ENCODE data around the gene KRT82.
A peak's percentile ranks its signal among the peaks of the same experiment; 100 is the strongest.

The KRT82 gene

DNA sequence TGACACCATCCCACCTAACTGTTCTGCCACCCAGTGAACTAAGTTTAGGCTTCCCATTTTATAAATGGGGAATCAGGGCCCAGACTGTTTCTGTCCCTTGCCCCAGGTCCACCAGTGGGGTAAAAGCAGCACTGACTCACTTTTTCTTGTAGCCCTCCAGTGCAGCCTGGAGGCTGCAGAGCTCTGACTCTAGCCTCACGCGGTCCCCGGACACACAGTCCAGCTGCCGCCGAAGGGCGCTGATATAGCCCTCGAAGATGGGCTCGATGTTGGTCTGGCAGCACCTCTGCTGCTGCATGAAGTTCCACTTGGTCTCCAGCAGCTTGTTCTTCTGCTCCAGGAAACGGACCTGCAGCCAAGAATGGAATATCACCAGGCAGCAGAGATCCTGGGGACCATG lies 2.6 kb downstream of the KRT82 start:
- Mint-ChIP-seq H3K9me3 (ENCODE audit: low read depth) (no peaks in the 10 kb centered on the region), H3K27me3 (peaks cover 2% of the 10 kb centered on the region), H3K4me1 (ENCODE audit: low read depth) (no peaks in the 10 kb centered on the region), H3K4me3 (no peak overlapping the region), H3K36me3 (no peaks in the 10 kb centered on the region), H3K27ac (no peak overlapping the region)

DNA sequence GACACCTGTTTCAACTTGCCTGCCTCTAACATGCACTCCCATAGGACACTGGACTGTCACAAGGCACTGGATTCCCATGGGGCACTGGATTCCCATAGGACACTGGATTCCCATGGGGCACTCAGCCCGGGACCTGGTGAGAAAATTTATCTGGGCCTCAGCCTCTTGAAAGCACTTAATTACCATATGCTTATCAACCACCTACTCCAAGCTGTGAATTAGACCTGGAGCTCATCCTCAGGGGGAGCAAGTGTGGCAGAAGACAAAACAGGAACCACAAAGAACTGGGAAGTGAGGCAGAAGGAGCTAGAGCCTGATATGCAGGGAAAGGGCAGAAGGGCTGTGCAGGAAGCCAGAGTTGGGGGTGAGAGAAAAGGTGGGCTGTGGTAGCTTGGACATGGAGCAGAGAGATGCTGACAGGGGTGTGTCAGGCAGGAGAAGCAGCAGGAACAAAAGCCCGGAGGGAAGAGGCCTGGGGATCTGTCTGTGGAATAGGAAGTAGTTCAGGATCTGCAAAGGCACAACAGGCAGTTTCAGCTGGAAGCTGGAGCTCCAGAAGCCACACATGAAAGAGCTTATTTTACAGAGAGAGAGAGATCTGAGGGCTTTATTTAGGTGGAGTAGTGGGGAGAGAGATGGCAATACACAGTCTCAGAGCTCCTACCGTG lies 3.1 kb downstream of the KRT82 start:
- Mint-ChIP-seq H3K4me3 (no peak overlapping the region), H3K36me3 (no peaks in the 10 kb centered on the region), H3K27ac (no peak overlapping the region), H3K4me1 (ENCODE audit: low read depth) (no peaks in the 10 kb centered on the region), H3K27me3 (no peaks in the 10 kb centered on the region), H3K9me3 (ENCODE audit: low read depth) (no peaks in the 10 kb centered on the region)

DNA sequence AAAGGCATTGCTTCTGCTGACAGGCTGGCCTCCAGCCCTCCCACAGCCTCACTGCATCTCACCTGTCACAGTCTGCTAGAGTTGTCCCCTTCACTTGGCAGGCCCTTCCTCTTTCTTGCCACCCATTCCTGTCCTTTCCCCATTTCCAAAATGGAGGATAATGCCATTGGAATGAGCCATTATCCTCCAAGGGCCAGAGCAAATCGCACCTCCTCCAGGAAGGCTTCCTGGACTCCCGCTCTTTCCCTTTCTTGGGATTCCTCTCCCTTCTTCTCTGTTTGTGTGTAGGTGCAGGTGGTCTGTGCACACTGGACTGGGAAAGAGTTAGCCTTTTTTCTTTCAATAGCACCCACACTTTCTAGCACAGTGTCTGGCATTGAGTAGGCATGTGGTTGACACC lies 3.8 kb downstream of the KRT82 start:
- H3K4me3 Mint-ChIP-seq, result no peak overlapping the region
- H3K27me3 Mint-ChIP-seq, result no peaks in the 10 kb centered on the region
- H3K36me3 Mint-ChIP-seq, result no peaks in the 10 kb centered on the region
- no peaks in the 10 kb centered on the region for H3K9me3 Mint-ChIP-seq (ENCODE audit: low read depth)
- no peak overlapping the region for H3K27ac Mint-ChIP-seq
- no peaks in the 10 kb centered on the region for H3K4me1 Mint-ChIP-seq (ENCODE audit: low read depth)

- H3K36me3 Mint-ChIP-seq, result no peaks in the 10 kb centered on the region
- H3K27ac Mint-ChIP-seq, result no peak overlapping the region
- no peaks in the 10 kb centered on the region for H3K4me1 Mint-ChIP-seq (ENCODE audit: low read depth)
- H3K4me3 Mint-ChIP-seq, result no peak overlapping the region
- no peaks in the 10 kb centered on the region for H3K9me3 Mint-ChIP-seq (ENCODE audit: low read depth)
- H3K27me3 Mint-ChIP-seq, result no peaks in the 10 kb centered on the region
Measured at GRCh38 chr12:52401926-52402325, 4.2 kb downstream of the KRT82 start.

GRCh38 chr12:52401526-52401925 lies 4.6 kb downstream of the KRT82 start:
- no peaks in the 10 kb centered on the region for H3K9me3 Mint-ChIP-seq (ENCODE audit: low read depth)
- no peaks in the 10 kb centered on the region for H3K36me3 Mint-ChIP-seq
- no peak overlapping the region for H3K4me3 Mint-ChIP-seq
- no peaks in the 10 kb centered on the region for H3K27me3 Mint-ChIP-seq
- H3K27ac Mint-ChIP-seq, result no peak overlapping the region
- no peaks in the 10 kb centered on the region for H3K4me1 Mint-ChIP-seq (ENCODE audit: low read depth)

GRCh38 chr12:52400906-52401305 lies 5.2 kb downstream of the KRT82 start:
- H3K27me3 Mint-ChIP-seq, result no peaks in the 10 kb centered on the region
- no peaks in the 10 kb centered on the region for H3K9me3 Mint-ChIP-seq (ENCODE audit: low read depth)
- H3K4me1 Mint-ChIP-seq (ENCODE audit: low read depth), result no peaks in the 10 kb centered on the region

DNA sequence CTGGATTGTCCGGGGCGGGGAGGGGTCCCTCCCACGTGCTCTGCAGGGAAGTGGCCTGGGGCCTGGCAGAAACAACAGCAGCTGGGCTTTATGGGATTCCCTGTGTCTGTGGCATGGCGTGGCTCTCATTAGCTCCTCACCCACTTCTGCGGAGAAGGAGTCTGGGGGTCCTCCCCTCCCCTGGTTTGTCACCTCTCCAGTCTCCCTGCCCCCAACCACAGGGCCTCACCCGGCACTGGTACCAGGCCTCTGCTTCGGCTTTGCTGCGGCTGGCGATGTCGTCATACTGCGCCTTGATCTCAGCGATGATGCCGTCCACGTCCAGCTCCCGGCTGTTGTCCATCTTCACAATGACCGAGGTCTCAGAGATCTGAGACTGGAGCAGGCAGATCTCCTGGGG lies 6.4 kb downstream of the KRT82 start:
- Mint-ChIP-seq H3K4me1 (ENCODE audit: low read depth) (no peaks in the 10 kb centered on the region), H3K9me3 (ENCODE audit: low read depth) (no peaks in the 10 kb centered on the region), H3K4me3 (no peak overlapping the region), H3K36me3 (no peaks in the 10 kb centered on the region), H3K27ac (no peak overlapping the region), H3K27me3 (no peaks in the 10 kb centered on the region)

More at GRCh38 chr12:52400906-52401305, 5.2 kb downstream of the KRT82 start:
- no peak overlapping the region for H3K27ac Mint-ChIP-seq
- H3K36me3 Mint-ChIP-seq, result no peaks in the 10 kb centered on the region
- H3K4me3 Mint-ChIP-seq, result no peak overlapping the region

DNA sequence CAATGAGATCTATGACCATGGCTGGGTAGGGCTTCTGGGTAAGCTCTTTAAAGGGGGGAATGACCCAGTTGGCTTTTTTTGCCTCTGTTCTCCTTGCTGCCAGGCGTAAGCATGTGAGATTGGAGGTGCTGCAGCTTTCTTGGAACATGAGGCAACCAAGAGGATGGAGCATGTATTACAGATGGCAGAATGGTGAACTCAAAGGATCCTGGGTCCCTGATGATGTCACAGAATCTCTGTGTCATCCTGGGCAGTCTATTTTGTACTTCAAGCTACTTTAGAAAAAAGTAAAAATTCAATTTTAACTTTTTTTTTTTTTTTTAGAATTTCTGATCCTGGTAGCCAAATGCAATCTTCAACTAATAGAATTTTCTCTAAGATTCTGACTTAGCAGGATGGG lies 8.0 kb downstream of the KRT82 start:
- Mint-ChIP-seq H3K36me3 (no peaks in the 10 kb centered on the region), H3K27me3 (no peaks in the 10 kb centered on the region), H3K4me3 (no peak overlapping the region), H3K4me1 (ENCODE audit: low read depth) (no peaks in the 10 kb centered on the region), H3K9me3 (ENCODE audit: low read depth) (no peaks in the 10 kb centered on the region), H3K27ac (peak overlapping the region; percentile 28)

DNA sequence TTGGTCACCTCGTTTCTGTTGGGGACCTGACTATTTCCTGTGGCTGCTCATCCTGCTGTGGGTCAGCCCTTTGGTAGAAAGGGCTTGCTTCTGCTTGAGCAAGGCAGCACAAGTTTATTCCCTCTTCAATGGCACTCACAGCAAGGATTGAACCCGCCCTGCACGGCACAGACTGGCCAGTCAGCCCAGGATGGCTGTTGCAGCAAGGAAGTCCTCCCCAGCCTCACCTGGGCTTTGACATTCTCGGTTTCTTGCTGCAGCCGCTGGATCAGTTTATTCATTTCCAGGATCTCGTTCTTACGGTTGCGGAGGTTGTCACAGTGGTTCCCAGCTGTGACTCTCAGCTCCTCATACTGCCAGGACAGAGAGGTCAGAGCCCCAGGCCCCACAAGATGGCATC lies 9.5 kb downstream of the KRT82 start:
- H3K9me3 Mint-ChIP-seq (ENCODE audit: low read depth), result no peaks in the 10 kb centered on the region
- no peaks in the 10 kb centered on the region for H3K27me3 Mint-ChIP-seq
- H3K27ac Mint-ChIP-seq, result no peak overlapping the region
- no peaks in the 10 kb centered on the region for H3K4me1 Mint-ChIP-seq (ENCODE audit: low read depth)
- no peak overlapping the region for H3K4me3 Mint-ChIP-seq
- H3K36me3 Mint-ChIP-seq, result no peaks in the 10 kb centered on the region

GRCh38 chr12:52395761-52396434 lies 10.2 kb downstream of the KRT82 start:
- H3K9me3 Mint-ChIP-seq (ENCODE audit: low read depth), result no peaks in the 10 kb centered on the region
- H3K36me3 Mint-ChIP-seq, result no peaks in the 10 kb centered on the region
- H3K27ac Mint-ChIP-seq, result no peak overlapping the region
- H3K4me1 Mint-ChIP-seq (ENCODE audit: low read depth), result no peaks in the 10 kb centered on the region
- no peak overlapping the region for H3K4me3 Mint-ChIP-seq
- H3K27me3 Mint-ChIP-seq, result no peaks in the 10 kb centered on the region

DNA sequence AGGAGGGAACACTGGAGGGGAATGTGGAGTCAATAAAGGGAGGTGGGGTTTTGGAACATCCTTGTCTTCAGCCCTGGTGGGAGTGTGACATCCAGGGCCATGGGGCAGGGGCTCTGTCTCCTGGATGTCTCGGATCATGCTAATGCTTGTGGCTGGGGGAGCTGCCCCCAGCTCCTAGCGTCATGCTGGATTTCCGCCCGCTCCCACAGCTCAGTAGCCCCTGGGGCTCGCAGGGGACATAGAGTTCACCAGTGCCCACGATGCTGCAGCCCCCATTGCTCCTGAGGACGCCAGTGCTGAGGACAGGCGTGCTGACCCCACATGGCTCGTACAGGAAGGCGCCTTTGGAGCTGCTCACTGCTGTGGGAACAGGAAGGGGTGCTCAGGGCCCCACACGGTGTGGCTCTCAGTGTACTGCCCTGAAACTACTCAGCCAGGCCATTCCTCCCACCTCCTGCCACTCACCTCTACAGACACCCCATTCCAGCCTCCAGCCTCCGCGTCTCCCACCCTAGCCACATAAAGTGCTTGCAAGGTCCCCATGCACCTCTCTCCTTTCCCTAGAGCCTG lies 11.2 kb downstream of the KRT82 start:
- Mint-ChIP-seq H3K27ac (no peak overlapping the region), H3K27me3 (no peaks in the 10 kb centered on the region), H3K36me3 (no peaks in the 10 kb centered on the region), H3K9me3 (ENCODE audit: low read depth) (no peaks in the 10 kb centered on the region), H3K4me1 (ENCODE audit: low read depth) (no peaks in the 10 kb centered on the region), H3K4me3 (no peak overlapping the region)

- Mint-ChIP-seq H3K9me3 (ENCODE audit: low read depth) (no peaks in the 10 kb centered on the region), H3K36me3 (no peaks in the 10 kb centered on the region), H3K4me1 (ENCODE audit: low read depth) (no peaks in the 10 kb centered on the region), H3K4me3 (no peak overlapping the region), H3K27me3 (no peaks in the 10 kb centered on the region), H3K27ac (no peak overlapping the region)
Measured at GRCh38 chr12:52392465-52393007, 13.6 kb downstream of the KRT82 start.

DNA sequence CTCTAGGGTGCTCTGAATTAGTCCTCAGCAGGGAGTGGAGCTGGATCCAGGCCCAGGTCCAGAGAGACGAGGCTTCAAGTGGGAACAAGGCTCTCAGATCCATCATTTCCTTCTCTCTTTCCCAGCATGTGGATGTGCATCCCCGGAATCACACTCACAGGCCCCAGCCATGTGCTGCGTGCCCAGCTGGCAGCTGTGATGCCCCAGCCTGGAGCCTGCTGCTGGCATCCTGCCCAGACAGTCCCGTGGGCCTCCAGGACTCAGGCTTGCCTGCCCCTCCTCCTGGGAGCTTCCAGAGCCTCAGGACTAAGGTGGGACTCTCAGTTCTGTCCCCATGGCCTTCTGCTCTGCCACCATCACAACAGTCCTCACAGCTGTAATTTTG lies 14.5 kb downstream of the KRT82 start:
- Mint-ChIP-seq H3K27ac (no peak overlapping the region), H3K4me1 (ENCODE audit: low read depth) (no peaks in the 10 kb centered on the region), H3K4me3 (no peak overlapping the region), H3K27me3 (no peaks in the 10 kb centered on the region), H3K9me3 (ENCODE audit: low read depth) (no peaks in the 10 kb centered on the region), H3K36me3 (no peaks in the 10 kb centered on the region)

- H3K4me1 Mint-ChIP-seq (ENCODE audit: low read depth), result no peaks in the 10 kb centered on the region
- no peaks in the 10 kb centered on the region for H3K9me3 Mint-ChIP-seq (ENCODE audit: low read depth)
- H3K36me3 Mint-ChIP-seq, result no peaks in the 10 kb centered on the region
- no peak overlapping the region for H3K4me3 Mint-ChIP-seq
- H3K27me3 Mint-ChIP-seq, result no peaks in the 10 kb centered on the region
- no peak overlapping the region for H3K27ac Mint-ChIP-seq
Measured at GRCh38 chr12:52390739-52391617, 15.2 kb downstream of the KRT82 start.
